Fibroblast of skin of left quadriceps (primary cell): ENCODE measurements around the gene DCUN1D3.
"Not testable (repeated sequence)": the region's sequence is repeated elsewhere in the genome, so short reads cannot be mapped to it uniquely, and the experiment has no call there.

Experiments
- DNase-seq, 2 experiments: peaks; one replicate each; pipeline ENCODE4 v3.0.0-alpha.2; 2013; ENCODE audit warnings: low read depth in 2 of 2

The DCUN1D3 gene

DNA sequence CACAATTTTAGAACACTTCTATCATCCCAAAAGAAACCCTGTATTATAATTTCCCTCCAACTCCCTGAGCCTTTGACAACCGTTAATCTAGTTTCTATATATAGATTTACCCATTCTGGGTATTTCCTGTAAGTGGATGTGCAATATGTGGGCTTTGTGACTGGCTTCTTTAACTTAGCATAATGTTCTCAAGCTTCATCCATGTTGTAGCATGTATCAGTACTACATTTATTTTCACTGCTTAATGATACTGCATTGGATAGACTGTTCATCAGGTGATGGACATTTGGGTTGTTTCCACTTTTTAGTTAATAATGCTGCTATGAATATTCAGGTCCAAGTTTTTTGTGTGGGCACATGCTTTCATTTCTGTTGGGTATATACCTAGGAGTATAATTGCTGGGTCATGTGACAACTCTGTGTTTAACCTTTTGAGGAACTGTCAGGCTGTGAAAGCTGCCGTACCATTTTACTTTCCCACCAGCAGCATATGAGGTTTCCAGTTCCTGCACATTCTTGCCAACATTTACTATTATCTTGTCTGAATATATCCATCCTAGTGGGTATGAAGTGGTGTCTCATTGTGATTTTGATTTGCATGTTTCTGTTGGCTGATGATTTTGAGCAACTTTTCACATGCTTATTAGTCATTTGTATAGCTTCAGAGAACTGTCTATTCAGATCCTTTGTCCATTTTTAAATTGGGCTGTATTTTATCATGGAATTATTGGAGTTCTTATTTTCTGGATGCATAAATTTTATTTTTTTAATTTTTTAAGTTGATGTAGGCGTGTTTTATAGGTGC, 77.4 kb downstream of the DCUN1D3 start:
- DNase-seq, result no peak

DNA sequence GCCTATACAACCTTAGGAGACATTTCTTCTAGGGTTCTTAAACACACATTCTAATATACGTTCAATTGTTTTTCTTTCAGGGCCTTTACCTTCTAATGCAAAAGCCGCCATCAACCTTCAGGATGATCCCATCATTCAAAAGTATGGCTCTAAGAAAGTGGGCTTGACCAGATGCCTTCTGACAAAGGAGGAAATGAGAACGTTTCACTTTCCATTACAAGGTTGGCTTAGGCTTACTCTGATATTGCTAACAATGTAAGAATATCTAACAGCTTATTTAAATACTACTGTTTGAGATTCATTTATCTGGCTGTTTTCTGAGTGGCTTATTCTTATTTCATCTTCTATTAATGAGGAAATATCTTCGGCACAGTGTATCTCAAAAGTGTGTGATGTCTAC, 78.5 kb downstream of the DCUN1D3 start:
- DNase-seq, result no peak

- no peak for DNase-seq
These were observed 81.1 kb downstream of the DCUN1D3 start for GRCh38 chr16:20818929-20819585.

- DNase-seq, result no peak
These were observed 85.4 kb downstream of the DCUN1D3 start for GRCh38 chr16:20814784-20815183.

DNA sequence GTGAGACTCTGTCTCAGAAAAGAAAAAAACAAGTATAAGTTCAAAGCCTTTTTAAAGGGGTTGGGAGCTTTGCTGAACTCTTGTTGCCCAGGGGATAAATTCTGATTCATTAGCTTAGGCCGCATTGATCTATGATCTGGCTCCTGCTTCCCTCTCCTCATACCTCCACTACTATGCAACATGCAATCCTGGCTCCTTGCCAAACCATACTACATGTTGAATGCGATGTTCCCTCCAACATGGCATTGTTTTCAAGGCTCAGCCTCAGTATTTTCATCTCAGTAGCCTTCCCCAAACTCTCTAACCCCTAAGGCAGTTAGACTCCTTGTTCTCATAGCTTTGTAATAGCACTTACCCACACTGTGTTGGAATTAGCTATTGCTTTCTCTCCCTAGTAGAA, 87.6 kb downstream of the DCUN1D3 start:
- no peak for DNase-seq

DNA sequence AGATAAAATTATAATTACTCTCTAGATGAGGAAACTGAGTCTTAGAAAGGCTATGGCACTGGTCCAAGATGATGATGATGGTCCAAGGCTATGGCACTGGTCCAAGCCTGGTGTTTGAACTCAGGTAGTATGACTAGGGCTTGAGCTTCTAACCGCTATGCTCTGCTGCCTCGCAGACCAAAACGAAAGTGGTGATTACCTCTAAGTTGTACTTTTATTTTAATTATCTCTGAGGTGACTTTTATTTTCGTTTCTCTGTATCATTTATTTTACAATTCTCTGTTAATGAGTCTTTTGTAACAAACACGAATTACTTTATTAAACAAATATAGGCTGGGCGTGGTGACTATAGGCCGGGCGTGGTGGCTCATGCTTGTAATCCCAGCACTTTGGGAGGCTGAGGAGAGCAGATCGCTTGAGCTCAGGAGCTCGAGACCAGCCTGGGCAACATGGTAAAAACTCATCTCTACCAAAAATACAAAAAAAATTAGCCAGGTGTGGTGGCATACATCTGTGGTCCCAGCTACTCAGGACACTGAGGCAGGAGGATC, 88.2 kb downstream of the DCUN1D3 start:
- DNase-seq, result no peak

DNA sequence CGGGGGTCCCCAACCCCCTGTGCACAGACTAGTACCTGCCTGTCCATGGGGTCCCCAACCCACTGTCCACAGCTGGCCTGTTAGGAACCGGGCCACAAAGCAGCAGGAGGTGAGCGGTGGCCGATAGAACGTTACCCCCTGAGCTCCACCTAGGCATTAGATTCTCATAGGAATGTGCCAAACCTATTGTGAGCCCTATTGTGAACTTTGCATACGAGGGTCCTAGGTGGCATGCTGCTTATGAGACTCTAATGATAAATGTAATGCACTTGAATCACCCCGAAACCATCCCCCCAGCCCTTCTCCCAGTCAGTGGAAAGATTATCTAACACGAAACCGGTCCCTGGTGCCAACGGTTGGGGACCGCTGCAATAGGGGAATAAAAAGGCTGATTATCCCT, 92.3 kb downstream of the DCUN1D3 start:
- DNase-seq, result no peak

GRCh38 chr16:20806168-20807050, 93.7 kb downstream of the DCUN1D3 start, which contains the start of the genes ERI2 and REXO5:
Gene ERI2, minus strand, starts transcription at chr16:20806472. Its CDS starts 42 bp downstream, at chr16:20806430.
Gene REXO5, plus strand, starts transcription at chr16:20806527. Its CDS starts 427 bp downstream, at chr16:20806954.
- peak; percentile 88 to 90 for DNase-seq

- not testable (repeated sequence) for DNase-seq
These were observed 94.4 kb downstream of the DCUN1D3 start for GRCh38 chr16:20805684-20806167.
